Raji (cell line): ENCODE data around the gene ADAM15.
A peak's percentile ranks its signal among the peaks of the same experiment; 100 is the strongest.

Experiments
- POLR2A ChIP-seq: IDR thresholded peaks from 2 replicates; pipeline ENCODE4 v1.6.1; 2011; ENCODE audit warnings: low read depth, low read length, control low read depth; ENCODE audit not compliant: insufficient read depth

ADAM15 gene

DNA sequence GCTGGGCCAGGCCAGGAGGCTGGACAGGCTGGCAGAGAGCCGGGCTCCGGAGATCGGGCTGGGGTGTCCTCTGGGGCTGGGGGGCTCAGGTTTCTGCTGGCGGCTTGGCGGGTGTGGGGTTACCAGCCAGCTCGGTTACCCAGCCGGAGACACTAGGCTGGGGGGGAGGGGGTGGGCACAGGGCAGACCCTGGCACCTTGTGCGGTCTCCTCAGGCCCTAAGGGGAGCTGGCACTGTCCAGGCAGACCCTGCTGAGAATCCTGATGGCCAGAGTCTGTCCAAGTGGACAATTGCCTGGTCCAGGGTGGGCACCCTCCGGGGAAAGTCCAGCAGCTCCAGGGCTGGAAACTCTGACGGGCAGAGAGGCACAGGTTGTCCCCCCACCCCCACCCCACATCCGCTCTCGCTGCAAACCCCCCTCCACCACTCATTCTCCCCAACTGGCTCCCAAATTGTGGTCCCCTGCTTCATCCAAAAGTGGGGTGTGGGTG lies 41.9 kb upstream of the ADAM15 start:
- no peak for TF ChIP-seq POLR2A

DNA sequence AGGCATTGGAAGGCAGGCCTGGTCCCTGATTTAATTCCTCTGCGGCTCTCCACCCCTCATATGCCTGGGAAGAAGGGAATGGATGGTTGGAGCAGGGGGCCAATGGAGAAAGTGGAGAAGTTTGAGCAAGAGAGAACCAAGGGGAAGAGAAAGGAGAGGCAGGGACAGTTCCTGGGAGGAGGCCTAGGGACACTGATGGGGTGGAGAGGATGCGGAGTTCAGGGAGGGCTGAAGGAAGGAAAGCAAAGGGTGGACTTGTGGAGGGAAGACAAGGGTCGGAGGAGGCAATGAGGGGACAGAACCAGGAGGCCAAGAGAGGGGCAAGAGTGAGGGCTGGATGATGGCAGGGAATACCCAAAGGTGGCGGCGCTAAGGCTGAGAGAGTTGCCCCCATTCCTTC lies 41.4 kb upstream of the ADAM15 start:
- TF ChIP-seq POLR2A: no peak

DNA sequence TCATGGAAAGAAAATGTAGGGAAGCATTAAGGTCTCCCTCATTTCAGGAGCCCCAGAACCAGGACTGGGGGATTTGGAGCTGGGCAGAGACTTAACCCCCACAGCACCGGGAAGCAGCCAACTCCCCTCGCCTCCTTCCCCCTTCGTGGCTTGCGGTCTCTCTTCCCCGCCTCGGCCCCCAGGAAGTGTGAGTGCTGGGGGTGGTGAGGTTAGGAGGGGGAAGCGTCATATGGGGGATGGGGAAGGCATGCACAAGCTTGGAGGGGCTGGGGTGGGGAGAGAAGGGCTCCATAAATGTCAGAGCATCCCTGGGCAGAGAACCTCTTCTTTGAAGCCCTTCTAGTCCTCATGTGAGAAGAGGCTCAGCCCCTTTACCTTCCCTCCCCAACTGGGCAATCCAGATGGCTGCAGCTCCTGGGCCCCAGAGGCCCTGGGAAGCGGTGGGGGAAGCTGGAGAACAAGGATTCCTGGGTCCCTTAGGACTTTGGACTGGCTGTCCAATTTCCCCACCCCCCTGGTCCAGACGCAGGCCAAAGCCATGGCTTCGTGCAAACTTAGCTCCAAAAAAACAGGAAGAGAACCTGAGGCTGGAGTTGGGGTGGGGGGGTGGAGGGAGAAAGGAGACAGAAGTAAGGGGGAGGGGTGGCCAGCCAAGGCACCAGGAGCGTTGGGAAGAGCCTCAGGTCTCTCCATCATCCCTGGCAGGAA lies 40.8 kb upstream of the ADAM15 start:
- TF ChIP-seq POLR2A: no peak

DNA sequence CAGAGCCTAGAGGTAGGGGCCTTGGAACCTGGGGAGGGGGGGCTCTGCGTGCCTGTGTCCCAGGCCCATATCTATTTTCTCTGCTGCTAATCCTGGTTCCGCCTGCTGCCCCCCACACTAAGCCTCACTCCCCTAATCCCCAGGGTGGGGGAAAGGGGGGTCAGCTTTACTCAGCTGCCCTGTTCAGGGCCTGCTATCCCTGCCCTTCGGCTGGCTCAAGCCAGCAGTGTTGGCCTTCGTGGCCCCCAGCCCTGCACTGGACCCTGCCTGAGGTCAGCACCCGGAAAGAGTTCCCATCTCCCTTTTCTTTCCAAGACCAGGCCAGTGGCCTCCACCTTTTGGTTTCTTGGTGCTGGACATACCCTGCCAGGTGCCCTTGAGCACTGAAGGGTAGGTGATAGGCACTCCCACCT lies 40.1 kb upstream of the ADAM15 start:
- no peak for TF ChIP-seq POLR2A

DNA sequence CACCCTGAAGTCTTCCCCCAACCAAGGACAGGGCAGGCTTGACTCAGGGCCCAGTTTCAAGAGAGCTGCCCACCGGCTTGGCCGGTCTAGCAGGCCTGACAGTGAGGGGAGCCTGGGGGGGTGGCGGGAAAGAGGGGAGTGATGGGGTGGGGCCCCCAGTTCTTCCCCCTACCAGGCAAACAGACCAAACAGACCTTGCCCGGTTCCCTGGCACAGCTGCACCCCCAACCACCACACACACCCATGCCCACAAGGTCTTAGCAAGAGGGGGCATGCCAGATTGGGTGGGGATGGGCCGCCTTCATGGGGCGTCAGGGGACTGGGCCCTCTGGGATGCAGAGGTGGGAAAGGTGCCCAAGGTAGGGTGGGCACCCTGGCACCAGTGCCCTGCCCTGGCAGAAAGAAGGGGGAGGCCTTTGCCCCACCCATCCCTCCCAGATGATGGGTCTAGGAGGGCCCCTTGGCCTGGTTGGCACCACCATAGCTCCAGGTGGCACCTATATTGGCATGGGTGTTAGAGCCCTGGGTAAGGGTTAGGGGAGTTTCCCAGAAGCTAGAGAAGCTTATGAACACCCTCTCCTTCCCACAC lies 39.6 kb upstream of the ADAM15 start:
- TF ChIP-seq POLR2A: no peak

DNA sequence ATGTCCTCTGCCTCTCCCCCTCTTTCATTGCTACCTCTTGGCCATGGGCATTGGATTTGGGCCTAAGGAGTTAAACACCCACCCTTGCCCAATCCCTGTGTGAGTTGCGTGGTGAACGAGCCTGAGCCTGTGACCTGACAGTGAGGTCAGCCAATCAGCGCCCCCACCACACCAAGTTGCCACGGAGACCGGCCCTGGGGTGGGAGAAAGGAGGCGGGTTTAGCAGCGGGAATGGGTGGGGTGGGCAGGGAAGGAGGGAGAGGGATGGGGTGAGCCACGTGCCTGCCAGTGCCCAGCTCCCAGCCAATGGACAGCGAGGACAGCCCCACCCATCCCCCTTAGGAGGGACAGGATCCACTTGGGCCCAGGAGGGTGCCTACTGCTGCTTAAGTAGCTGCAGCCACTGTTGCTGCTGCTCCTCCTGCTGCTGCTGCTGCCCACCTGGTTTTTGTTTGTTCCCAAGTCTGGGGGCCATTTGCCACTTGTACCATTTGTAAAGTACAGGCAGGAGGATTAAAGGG lies 39.0 kb upstream of the ADAM15 start:
- no peak for TF ChIP-seq POLR2A

DNA sequence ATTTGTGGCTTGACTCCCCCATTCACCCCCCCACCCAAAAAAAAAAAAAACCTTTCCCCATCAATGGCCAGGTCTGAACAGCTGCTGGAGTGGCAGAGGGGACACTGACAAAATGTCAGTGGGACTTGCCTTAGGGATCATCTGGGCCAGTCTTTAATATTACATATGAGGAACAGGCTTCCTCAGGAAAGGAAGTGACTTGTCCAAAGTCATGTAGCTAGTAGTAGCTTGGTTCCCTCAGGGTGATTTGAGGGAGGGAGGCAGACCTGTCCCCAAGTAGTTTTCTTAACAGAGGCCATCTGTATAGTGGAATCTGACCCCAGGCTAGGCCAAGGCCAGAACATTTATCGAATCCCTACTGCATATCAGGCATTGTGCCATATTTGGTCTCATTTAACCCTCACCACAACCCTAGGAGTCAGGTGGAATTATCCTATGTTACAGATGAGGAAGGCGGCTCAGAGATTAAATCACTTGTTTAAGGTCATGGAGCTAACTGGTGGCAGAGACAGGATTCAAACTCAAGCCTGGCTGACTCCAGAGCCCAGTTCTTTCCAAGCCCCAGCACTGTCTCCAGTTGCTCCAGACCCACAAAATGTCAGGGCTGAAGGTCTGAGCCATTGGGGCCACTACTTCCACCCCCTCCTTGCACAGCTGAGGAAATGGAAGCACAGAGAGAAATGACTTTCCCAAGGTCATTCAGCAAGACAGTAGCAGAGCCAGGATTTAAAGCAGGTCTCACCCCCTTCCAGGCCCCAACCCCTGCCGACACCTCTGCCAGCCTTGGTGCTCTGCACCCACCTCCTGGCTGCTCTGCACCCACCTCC lies 38.1 kb upstream of the ADAM15 start:
- no peak for TF ChIP-seq POLR2A

DNA sequence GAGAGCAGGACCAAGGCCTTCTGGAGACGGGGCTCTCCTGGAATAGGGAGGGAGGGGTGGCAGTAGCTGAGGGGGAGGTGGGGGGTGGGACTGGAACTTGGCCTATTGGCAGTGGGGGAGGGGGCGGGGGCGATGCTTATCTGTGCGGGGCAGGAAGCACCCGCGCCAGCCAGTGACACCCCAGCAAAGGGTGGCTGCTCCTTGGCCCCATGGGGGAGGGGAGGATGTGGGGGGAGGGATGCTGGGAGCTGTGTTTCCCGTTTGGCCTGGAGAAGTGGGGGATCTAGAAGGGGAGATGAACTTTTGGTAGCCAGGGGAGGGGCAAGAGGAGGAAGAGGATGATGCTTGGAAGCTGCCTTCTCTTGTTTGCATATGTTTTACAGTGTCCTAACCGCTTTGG lies 37.5 kb upstream of the ADAM15 start:
- TF ChIP-seq POLR2A: no peak

DNA sequence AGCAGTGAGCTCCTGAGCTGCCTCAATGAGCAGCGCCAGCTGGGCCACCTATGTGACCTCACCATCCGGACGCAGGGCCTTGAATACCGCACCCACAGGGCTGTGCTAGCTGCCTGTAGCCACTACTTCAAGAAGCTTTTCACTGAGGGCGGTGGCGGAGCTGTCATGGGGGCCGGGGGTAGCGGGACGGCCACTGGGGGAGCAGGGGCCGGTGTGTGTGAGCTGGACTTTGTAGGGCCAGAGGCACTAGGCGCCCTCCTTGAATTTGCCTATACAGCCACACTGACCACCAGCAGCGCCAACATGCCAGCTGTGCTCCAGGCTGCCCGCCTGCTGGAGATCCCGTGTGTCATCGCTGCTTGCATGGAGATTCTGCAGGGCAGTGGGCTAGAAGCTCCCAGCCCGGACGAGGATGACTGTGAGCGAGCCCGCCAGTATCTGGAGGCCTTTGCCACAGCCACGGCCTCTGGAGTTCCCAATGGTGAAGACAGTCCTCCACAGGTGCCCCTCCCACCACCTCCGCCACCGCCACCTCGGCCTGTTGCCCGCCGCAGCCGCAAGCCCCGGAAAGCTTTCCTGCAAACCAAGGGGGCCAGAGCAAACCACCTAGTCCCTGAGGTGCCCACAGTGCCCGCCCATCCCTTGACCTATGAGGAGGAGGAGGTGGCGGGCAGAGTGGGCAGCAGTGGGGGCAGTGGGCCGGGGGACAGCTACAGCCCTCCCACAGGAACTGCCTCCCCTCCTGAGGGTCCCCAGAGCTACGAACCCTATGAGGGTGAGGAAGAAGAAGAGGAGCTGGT lies 36.2 kb upstream of the ADAM15 start:
- TF ChIP-seq POLR2A: no peak

DNA sequence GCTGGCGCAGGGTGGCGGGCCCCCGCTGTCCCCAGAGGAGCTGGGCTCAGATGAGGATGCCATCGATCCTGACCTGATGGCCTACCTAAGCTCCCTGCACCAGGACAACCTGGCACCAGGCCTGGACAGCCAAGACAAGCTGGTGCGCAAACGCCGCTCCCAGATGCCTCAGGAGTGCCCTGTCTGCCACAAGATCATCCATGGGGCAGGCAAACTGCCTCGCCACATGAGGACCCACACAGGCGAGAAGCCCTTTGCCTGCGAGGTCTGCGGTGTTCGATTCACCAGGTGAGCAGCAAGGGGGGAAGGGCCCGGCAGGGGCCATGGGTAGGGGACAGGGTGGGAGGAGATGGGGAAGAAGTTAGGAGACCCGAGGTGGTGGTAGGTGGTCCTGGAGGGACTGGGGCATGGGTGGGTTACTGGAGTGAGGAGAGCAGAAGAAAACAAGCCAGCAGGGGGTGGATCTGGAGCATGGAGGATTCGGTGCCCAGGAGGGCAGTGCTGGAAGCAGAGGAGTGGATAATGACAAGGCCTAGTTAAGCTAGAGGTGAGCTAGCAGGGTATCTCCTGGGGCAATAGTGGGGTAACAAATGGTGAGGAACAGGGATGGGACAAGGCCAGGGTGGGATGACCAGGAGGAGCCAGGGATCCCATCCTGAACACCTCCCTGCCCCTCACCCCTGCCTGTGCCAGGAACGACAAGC lies 35.4 kb upstream of the ADAM15 start:
- TF ChIP-seq POLR2A: no peak

DNA sequence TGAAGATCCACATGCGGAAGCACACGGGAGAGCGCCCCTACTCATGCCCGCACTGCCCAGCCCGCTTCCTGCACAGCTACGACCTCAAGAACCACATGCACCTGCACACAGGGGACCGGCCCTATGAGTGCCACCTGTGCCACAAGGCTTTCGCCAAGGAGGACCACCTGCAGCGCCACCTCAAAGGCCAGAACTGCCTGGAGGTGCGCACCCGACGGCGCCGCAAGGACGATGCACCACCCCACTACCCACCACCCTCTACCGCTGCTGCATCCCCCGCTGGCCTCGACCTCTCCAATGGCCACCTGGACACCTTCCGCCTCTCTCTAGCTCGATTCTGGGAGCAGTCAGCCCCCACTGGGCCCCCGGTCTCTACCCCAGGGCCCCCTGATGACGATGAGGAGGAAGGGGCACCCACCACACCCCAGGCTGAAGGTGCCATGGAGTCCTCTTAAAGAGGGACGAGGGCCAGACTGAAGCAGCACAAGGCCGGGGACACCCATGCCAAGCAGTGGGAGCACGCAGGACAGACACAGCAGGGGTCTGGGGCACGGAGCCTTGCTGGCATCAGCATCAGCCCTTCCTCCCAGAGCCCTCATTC lies 34.8 kb upstream of the ADAM15 start:
- no peak for TF ChIP-seq POLR2A

DNA sequence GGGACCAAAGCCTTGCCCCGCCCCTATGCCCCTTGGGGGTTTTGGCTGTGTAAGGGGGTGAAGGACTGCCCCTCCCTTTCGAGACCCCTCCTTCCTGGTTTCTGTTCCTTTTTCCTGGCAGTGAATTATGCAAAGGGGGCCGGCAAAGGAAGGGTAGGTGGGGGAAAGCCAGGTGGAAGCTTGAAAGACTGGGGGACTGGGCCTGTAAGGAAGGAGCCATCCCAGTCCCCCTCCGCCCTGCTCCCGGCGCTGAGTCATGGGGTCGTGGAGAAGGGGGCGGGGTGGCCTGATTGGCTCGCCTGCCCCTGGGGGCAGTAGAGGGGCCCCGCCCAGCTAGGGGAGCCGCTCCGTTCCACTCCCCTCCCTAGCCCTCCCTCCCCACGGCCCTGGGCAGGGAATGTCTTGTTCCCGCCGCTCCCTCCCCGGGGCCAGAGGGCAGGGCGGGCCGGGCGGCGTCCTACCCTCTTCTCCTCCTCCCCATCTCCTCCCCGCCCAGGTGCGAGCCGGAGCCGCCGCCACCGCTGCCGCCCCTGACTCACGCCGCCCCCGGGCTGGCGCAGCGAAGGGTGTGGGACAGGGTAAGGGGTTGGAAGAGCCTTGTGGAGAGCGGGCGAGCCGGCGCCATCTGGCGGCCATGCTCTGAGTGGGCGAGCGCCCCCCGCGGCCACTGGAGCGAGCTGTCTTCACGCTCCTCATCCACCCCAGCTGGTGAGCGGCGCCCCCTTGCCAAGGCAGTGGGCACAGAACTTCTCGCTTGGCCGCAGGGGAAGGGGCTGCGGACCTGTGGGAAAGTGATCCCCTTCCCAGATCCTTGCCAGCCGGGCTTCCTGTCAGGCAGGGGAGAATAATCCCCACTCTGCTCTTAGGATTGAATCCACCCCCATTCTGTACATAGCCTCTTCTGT lies 33.8 kb upstream of the ADAM15 start:
- 0 out of 2 replicates have a peak, but pooled peaks have one; percentile 36 for TF ChIP-seq POLR2A

DNA sequence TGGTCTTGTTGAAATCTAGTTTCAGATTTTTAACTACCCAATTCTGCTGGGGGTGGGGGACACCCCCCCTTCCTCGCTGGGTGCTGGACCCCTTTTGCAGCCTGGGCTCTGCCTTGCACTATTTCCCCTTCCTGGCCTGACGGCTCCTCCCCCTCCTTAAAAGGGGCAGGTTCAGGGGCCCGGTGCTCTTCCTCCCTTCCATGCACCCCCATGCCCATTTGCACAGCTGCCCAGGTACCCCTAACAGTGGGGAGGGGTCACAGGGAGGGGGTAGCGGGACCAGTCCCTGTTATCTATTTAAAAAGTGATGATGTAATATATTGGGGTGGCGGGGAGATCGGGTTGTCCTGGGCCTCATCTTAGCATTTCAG lies 33.2 kb upstream of the ADAM15 start:
- TF ChIP-seq POLR2A: no peak
